GM18499 (cell line): Measurements from ENCODE around the gene BRWD1.

Experiments
- ATAC-seq: cut with Tn5 transposase; IDR thresholded peaks from one replicate; pipeline ENCODE4 v1.9.1; 2021; ENCODE audit warnings: moderate number of reproducible peaks; ENCODE audit not compliant: insufficient read depth, unreplicated experiment

The BRWD1 gene

DNA sequence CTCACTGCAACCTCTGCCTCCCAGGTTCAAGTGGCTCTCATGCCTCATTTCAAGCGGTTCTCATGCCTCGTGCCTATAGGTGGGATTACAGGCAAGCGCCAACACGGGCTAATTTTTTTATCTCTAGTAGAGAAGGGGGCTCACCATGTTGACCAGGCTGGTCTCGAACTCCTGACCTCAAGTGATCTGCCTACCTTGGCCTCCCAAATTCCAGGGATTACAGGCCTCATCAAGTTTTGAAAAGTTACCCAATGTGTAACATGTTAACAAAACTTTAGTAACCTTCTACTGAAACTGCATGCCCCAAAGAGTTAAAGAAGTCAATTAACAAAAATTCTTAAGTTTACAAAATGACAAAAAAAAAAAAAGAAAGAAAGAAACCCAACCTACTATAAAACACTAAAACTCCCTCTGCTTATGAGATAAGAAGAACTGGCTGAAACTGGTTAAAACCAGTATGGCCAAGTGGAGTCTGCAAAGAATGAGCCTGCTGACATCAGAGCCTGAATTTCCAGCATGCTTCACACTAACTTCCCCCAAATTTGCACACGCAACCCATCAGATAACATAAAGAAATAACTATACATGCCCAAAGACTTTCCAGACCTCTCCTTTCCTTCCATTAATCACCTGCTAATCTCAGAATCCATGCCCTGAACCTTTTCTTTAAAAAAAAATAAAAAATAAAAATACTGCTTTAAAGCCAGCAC is 104.7 kb downstream of the BRWD1 start:
- ATAC-seq = no peak

DNA sequence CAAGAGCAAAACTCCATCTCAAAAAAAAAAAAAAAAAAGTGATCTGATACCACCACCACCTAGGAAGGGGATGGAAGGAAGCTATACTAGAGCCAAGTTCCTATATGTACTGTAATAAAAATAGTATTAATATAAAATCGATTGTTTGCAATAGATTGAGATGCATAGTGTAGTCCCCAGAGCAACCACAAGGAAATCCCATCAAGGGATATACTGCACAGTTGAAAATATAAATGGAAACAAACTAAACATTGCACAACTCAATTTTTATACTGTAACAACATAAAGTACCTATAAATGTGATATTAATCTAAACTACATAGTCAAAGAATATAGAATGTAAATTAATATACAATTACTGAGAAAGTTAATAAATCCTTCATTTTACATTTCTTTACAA is 109.3 kb downstream of the BRWD1 start:
- ATAC-seq = no peak

DNA sequence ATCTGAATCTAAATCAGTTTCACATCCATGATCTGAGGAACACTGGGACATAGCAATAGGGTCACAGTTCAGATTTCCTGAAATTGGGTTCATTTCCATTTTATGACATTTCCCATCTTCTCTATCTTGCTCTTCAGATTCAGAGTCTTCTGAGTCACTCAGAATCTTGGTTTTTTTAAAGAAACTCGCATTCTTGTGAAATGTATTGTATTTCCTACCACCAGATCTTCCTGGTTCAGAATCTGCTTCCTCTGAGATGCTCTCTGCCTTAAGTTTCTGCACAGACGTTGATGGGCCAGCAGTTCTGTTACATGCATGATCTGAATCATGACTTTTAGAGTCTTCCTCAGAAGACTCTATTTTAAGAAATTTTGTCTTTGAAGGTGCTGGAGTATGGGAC is 114.6 kb downstream of the BRWD1 start:
- no peak for ATAC-seq

DNA sequence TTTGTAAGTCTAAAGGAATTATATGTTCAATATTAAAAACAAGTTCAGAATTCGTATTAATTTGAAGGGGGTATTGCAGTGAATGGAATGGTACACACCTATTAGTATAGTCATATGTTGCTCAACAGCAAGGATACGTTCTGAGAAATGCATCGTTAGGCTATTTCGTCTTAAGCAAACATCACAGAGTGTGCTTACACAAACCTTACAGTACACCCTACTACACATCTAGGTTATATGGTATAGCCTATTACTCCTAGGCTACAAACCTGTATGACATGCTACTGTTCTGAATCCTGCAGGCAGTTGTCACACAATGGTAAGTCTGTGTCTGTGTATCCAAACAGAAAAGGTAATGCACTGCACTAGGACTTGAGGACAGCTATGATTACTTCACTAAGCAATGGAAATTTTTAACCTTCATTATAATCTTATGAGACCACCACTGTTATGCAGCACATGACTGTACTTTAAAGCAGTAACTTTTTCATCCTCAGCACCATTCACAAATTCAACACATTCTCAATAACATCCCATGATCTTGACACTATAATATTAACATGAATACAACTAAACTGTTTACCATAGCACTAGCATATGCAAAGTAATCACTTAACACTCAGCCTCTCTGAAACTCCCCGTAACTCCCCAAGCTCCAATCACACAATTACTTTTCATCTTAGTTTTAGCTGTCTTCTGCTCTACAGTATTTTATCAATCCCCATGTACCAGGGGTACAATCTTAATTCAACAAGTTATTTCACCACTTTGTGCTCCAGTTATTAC is 115.8 kb downstream of the BRWD1 start:
- ATAC-seq = no peak

DNA sequence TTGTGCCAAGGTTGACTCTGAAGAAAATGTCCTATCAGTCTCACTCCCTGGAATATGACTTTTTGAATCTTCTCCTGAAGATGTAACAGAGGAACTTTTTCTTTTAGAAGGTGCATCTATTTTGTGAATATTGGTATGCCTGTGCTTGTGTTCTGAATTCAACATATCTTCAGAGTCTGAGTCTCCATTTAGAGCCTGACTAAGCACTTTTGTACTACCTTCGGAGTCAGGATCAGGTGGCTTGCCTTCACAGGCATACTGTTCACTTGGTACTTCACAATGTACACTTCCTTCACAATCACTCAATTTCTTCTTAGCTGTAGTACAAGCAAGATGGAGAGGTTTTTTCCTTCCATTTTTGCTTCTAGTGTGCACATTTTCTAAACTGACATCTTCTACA is 116.6 kb downstream of the BRWD1 start:
- no peak for ATAC-seq

DNA sequence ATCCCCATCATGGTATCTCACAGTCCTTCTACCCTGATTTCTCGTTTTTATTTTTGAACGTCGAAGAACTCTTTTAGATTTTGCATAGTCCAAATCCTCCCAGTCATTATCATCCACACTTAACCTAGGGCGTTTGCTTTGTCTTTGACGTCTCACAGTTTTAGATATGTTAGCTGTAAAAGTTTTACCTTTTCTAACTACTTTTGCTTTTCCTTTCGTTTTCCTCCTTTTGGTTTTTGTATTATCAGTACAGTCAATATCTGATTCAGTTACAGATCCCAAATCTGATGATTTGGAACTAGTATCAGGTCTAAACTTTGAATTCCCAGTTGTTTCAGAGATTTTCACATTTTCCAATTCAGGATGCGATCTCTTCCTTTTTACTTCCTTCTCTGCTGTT is 117.1 kb downstream of the BRWD1 start:
- no peak for ATAC-seq

DNA sequence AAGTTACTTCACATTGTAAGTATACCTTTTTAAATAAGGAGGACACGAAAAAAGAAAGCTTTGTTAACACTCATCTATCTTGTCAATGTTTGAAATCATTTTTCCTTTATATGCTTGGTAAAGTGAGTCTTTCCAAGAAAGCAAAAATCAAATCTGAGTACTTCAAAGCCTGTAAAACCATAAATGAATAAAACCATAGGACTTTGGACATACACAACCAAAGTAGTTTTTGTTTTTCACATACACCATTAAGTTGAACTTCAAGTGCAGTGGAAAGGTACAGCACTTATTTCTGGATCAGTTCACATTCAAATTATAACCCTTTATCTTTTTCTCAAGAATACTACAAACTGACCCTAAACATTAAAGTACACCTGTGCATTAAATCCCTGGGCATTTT is 120.1 kb downstream of the BRWD1 start:
- ATAC-seq = no peak

DNA sequence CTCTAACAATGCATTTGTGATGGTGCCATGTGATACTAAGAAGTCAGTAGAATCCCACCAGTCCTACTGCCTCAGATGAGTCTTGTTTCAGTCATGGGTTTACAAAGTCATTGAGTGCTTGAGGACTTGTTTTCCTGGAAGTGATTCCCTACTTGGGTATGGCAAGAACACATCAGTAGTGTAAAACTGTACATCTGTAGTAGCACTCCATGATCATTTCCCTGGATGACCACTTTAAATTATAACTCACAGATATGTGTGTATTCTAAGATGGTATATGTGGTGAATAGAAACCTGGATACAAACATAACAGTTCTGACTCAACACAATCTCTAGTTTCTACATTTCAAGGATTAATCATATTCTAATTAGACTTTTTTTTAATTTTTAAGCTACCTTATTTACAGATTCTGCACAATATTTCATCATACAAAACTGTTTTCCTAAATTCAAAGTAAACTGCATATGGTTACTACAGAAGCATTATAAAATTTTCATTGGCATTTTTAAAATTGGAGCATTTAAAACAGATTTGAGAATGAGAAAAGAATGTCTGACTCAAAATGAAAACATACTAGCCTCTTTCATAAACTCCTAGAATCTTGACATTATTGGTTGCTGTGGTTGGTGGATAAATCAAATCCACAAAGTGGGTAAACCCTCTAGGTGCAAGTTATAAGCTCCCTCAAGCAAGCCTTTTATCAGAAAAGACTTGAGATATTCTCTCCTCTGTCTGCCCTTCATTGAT is 123.4 kb downstream of the BRWD1 start:
- no peak for ATAC-seq

DNA sequence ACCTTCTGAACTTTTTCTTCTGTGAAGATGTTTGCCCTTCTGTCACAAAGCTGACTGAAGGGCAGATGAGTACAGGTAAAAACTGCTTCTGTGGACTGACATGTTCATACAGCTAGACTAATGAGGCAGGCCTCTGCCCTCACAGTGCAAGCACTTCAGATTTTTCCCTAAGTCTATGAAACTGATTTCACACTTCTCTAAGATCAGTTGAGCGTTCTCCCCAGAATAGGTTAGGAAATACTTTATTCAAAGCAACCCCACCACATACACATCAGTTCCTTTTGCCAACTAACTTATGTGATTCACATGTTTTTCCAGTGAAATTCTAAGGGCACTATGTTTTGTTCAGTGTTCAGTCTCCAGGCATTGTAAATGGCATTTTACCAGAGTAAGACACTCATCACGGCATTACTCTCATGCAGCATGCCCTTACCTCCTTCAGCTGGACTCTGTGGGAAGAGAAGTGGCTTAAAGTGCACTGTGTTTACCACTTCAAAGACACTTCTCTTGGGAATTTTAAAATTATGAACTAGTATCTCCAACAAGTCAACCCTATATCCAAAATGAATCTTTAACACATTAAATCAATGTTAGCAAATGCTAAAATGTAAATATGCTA is 124.8 kb downstream of the BRWD1 start:
- ATAC-seq = no peak

DNA sequence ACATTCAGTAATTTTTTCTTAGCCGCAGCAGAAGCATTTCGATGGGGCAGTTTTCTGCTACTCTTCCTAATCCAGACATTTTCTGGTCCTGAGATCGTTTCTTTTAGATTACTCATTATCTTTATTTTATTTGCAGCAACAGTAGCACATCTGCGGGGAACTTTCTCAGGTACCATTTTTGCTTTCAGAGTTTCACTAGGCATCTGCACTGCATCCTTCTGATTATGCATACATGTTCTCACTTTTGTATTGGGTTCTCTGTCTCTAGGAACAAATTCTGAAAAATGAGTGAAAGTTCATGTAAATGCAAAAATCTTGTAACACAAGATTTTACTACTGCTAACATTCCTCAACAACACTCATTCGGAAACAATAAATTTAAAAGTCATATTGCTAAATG is 126.3 kb downstream of the BRWD1 start:
- no peak for ATAC-seq

DNA sequence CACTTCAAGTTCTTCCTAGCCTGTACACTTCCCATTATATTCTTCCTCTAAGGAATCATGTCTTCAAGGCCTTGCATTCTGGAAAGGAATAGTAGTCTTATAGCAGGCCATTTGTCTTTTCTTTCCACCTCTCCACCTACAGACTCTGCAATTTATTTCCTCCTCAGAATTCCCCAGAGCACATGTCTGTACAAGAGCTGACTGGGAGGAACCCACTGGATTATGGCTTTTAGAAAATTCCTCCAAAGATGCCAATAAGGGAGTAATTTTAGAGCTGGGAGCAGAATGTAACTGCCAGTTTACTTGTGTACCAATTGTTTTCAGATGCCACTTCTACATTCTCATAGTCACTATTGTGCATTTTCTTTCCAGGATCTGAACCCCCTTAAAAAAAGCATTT is 126.8 kb downstream of the BRWD1 start:
- ATAC-seq = no peak

DNA sequence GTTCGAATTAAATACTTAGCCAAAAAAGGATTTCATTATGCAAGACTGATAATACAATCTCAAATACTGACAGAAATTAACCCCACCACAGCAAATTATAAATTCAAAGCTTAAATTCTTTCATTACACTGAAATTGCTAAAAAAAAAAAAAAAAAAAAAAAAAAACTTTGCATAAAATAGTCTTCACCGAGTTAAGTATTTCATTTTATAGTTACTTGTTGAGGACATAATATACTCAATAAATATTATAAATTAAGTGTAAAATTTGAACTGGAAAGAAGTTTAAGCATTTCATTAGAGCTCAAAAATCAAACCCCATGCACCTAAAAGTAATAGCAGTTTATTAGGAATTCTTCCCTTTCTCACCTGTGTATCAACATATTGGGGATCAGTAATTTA is 128.3 kb downstream of the BRWD1 start:
- no peak for ATAC-seq

DNA sequence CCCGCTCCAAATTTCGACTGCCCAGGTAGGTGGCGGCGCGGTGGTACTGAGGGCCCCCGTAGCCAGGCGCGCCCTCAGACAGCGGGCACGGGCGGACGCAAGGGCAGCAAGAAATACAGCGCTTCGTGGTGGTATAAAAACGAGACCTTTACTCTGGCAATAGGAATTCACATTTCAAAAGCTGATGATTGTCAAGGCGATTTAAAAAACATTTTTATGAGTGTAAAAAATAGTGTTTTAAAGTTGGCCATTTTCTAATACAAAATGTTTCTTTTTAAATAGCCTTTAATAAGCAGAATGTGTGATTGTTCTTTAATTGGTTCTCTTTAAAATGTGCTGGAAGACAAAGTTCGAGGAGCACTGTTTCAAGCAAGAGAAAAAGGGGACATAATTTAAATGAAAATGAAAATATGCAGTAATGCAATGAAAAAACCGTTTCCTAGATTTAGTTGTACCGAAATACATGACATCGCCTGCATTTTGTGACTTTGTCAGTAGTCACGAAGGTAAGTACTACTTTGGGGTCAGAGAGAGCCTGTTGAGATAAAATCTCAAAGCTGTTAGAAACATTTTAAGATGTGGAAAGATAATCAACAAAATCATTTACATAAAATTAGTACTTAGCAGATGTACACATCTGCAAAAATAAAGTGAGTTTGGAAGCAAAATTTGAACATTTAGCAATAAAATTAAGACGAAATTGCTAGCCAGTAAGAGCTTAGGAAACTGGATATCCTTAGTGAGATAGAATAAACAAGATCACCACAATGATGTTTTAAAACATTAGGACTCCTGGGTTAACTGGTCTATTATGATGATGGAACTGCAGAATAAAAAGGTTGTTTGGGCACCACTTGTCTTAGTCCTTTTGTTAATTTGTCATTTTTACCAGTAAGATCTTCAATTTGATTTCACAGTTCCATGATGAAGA is 129.1 kb downstream of the BRWD1 start:
- ATAC-seq = no peak

DNA sequence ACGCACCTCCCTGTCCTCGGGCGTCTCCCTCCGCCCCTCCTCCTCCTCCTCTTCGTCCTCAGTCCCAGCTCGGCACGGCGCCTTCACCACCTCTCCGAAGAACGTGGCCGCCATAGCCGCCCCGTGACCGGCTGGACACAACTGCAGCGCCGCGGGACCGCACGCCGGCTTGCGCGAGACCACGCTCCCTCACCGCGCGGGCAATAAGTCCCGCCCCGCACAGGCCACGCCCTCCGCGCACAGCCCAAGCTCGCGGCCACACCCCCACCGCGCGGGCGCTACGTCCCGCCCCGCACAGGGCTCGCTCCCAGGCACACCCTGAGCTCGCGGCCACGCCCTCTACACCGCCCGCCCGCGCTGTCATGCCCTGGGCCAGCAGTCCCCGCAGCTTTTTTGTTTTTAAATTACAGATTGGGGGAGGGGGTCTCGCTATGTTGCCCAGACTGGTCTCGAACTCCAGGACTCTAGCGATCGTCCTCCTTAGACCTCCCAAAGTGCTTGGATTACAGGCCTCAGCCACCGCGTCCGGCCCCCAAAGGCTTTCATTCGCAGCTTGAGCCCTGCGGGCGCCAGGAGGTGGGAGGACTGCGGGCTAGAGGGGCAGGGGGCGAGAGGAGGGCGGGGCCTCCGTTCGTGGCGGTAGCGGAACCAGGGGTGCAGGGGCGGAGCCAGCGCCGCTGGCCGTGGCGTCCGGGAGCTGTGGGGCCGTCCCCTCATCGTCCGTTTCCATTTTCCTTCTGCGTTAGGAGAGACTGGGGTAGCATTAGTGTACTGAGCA is 130.0 kb downstream of the BRWD1 start, which contains the start of gene PSMG1:
Gene PSMG1, minus strand, starts transcription at position 180 of the 778 bp plus-strand sequence. Its CDS starts 66 bp downstream, at position 114.
- peak; percentile 43 for ATAC-seq

DNA sequence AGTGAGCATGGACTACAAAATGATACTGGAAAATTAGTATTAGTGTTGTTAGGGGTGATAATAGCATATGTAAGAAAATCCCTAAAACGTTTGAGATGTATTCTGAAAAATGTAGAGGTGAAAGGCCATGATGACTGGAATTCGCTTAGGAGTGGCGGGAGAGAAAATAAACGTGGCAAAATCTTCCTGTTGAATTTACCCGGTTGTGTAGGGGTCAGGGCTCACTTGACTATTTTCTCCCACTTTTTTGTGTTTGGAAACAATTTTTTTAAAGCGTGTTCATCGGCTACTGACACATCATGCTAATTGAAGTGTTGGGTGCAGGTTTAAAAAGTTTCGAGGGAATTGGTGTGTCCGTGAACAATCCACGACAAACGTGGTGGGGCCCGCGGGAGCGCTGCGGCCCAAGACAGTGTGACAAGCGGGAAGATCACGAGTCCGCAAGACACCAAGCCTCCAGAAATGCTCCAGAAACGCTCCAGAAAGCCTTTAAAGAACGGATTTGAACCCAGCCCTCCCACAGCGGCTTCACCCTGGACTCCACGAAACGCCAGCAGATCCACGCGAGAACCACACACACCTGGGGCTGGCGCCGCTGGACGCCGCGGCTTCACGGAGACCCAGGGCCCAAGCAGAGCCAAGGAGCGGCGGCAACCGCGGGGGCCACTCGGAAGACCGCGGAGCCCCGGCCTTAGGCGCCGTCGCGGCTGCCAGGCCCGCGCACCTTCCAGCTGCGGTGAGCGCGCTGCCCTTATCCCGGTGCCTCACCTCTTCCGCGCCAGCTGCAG is 130.8 kb downstream of the BRWD1 start:
- ATAC-seq = no peak

DNA sequence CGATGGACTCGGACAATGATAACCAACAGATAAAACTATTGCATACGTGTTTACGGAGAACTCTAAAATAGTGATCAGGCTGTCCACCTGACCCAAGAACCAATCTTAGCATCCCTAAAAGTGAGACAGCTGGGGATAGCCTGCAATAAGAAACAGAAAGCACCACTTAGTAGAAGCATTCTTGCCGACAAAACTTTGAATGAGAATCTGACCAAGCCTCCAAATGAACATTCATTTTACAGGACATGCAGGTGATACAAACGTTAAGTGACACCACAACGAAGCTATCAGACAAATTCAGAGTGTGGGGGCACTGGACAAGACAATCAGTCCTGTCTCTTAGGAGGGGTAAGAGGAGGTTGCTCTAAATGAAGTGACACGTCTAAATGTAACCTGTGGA is 131.4 kb downstream of the BRWD1 start:
- ATAC-seq = no peak

DNA sequence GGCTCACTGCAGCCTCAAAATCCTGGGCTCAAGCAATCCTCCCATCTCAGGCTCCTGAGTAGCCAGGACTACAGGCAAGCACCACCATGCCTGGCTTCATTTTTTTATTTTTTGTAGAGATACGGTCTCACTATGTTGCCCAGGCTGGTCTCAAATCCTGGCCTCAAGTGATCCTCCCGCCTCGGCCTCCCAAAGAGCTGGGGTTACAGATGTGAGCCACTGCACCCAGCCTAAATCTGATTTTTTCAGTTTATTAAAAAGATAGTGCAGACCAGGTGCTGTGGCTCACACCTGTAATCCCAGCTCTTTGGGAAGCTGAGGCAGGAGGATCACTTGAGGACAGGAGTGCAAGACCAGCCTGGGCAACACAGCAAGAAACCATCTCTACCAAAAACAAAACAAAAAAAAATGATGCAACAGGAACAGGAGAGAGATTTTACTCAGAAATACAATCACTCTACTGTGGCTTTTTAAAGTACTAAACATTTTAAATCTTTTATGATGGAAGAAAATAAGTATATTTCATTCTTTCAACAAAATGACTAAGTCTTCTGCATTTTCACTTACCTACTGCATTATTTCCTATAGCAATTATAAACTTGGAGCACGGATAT is 132.1 kb downstream of the BRWD1 start:
- ATAC-seq = no peak
